ENCODE results near the gene COX6A2.

The COX6A2 gene

DNA sequence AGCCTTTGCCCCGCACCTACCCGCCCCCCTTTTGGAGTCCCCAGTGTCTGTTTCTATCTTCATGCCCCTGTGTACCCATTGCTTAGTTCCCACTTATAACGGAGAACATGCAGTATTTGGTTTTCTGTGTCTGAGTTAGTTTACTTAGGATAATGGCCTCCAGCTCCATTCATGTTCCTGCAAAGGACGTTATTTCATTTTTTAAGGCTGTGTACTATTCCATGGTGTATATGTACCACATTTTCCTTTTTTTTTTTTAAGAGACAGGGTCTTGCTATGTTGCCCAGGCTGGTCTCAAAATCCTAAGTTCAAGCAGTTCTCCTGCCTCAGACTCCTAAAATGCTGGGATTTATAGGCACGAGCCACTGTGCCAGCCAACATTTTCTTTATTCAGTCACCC is 39.7 kb upstream of the COX6A2 start:
- no peak for TF ChIP-seq POLR2A (IDR thresholded peaks at IDR 0.05; ENCODE audit: low read depth, low read length)
- DNase-seq (ENCODE audit: insufficient read length, low spot score) (no peak), FAIRE-seq (no peak)

DNA sequence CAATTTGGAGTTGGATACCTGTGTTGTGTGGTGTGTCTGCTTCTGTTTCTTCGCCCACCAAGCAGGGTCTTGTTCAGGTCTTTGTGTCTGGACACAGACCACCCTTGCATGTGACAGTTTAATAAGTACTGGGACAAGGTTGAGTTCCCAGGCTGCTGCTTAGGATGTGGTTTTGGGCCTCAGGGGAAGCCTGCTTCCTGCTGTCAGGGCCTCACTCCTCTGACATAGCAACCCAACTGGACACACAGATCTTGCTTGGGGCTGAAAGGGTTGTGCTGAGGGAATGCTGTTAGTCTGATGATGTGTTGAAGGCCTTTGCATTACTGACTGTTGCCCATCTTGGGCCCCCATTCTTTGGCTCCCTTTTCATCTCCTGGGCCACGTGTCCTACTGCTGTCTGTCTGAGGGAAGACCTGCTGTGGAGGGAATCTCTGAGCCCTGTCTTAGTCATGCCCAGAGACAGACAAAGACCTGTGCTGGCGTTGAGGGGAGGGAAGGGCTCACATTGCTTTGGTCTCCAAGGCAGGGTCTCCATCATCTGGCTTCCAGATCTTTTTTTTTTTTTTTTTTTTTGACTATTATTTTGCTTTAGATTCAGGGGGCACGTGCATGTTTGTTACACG is 39.1 kb upstream of the COX6A2 start:
- DNase-seq (ENCODE audit: insufficient read length, low spot score) (no peak), FAIRE-seq (no peak)
- no peak for TF ChIP-seq POLR2A (IDR thresholded peaks at IDR 0.05; ENCODE audit: low read depth, low read length)

DNA sequence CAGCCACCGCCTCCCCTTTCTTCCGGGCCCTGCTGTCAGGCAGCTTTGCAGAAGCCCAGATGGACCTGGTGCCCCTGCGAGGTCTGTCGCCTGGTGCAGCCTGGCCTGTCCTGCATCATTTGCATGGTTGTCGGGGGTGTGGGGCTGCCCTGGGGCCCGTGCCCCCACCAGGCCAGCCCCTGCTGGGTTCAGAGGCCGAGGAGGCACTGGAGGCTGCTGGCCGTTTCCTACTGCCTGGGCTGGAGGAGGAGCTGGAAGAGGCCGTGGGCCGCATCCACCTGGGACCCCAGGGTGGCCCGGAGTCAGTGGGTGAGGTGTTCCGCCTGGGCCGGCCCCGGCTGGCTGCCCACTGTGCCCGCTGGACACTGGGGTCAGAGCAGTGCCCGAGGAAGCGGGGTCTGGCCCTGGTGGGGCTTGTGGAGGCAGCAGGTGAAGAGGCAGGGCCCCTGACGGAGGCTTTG is 38.3 kb upstream of the COX6A2 start:
- FAIRE-seq: no peak
- TF ChIP-seq POLR2A (IDR thresholded peaks at IDR 0.05; ENCODE audit: low read depth, low read length): no peak

DNA sequence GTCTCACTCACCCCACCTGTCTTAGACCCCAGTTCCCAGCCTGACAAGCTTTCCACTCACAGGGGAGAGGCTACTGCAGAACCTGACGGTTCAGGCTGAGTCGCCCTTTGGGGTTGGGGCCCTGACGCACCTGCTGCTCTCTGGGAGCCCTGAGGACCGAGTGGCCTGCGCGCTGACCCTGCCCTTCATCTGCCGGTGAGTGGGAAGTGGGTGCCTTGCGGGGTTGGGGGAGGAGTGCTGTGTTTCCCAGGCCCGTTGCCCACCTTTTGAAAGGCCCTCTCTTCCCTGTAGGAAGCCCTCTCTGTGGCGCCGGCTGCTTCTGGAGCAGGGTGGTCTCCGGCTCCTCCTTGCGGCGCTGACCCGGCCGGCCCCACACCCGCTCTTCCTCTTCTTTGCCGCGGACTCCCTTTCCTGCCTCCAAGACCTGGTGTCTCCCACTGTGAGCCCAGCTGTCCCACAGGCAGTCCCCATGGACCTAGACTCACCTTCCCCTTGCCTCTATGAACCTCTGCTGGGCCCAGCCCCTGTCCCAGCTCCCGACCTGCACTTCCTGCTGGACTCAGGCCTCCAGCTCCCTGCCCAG is 37.7 kb upstream of the COX6A2 start:
- FAIRE-seq: no peak
- TF ChIP-seq POLR2A (IDR thresholded peaks at IDR 0.05; ENCODE audit: low read depth, low read length): no peak
- DNase-seq (ENCODE audit: insufficient read length, low spot score): no peak

More for the DNA sequence above, 38.3 kb upstream of the COX6A2 start:
- no peak for DNase-seq (ENCODE audit: insufficient read length, low spot score)

DNA sequence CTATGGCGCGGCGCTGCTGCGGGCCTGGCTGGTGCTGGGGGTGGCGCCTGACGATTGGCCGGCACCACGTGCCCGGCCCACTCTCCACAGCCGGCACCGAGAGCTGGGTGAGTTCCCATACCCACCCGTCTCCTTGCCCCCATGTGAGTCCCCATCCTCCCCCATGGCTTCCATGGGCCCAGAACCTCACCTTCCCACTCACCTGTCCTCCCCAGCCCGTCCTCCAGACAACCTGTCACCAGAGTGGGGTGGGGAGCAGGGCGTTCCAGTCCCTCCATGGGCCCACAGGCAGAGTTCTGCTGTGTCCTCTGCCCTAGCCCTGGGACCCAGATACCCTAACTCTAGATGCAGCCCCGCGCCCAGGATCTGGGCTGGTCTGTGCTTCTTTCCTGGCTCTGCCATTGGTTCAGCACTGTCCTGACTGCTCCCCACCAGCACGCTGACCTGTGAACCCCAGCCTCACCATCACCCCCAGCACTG is 36.7 kb upstream of the COX6A2 start:
- no peak for TF ChIP-seq POLR2A (IDR thresholded peaks at IDR 0.05; ENCODE audit: low read depth, low read length)
- no peak for FAIRE-seq
- no peak for DNase-seq (ENCODE audit: insufficient read length, low spot score)

DNA sequence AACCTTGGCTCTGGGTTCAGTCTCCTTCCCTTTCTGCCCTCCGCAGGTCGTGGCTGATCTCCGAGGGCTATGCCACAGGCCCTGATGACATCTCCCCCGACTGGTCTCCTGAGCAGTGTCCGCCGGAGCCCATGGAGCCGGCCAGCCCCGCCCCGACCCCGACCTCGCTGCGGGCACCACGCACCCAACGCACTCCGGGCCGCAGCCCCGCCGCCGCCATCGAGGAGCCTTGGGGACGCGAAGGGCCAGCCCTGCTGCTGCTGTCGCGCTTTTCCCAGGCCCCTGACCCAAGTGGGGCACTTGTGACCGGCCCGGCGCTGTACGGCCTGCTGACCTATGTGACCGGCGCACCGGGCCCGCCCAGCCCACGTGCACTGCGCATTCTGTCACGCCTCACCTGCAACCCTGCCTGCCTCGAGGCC is 36.2 kb upstream of the COX6A2 start:
- TF ChIP-seq POLR2A (IDR thresholded peaks at IDR 0.05; ENCODE audit: low read depth, low read length): no peak
- no peak for FAIRE-seq
- no peak for DNase-seq (ENCODE audit: insufficient read length, low spot score)

DNA sequence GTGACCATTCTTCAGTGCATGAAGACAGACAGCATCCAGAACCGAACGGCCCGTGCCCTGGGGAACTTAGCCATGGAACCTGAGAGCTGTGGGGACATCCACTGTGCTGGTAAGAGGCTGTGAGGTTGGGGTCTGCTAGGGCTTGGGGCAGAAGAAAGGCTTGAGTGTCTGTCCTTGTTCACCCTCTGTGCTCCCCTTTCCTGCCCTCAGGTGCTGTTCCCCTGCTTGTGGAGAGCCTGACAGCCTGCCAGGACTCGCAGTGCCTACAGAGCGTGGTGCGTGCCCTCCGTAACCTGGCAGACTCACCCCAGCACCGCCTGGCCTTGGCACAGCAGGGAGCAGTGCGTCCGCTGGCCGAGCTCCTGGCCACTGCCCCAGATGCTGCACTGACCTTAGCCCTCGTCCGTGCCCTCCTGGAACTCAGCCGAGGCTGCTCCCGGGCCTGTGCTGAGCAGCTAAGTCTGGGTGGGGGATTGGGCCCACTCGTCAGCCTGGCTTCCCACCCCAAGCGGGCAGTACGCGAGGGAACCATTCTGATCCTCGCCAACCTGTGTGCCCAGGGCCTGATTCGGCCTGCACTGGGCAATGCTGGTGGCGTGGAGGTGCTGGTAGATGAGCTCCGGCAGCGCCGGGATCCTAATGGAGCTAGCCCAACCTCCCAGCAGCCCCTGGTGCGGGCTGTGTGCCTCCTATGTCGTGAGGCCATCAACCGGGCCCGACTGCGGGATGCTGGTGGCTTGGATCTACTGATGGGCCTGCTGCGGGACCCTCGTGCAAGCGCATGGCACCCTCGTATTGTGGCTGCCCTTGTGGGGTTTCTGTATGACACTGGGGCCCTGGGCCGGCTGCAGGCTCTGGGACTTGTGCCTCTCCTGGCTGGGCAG is 34.0 kb upstream of the COX6A2 start:
- TF ChIP-seq POLR2A (IDR thresholded peaks at IDR 0.05; ENCODE audit: low read depth, low read length): no peak
- DNase-seq (ENCODE audit: insufficient read length, low spot score) (no peak), FAIRE-seq (no peak)

DNA sequence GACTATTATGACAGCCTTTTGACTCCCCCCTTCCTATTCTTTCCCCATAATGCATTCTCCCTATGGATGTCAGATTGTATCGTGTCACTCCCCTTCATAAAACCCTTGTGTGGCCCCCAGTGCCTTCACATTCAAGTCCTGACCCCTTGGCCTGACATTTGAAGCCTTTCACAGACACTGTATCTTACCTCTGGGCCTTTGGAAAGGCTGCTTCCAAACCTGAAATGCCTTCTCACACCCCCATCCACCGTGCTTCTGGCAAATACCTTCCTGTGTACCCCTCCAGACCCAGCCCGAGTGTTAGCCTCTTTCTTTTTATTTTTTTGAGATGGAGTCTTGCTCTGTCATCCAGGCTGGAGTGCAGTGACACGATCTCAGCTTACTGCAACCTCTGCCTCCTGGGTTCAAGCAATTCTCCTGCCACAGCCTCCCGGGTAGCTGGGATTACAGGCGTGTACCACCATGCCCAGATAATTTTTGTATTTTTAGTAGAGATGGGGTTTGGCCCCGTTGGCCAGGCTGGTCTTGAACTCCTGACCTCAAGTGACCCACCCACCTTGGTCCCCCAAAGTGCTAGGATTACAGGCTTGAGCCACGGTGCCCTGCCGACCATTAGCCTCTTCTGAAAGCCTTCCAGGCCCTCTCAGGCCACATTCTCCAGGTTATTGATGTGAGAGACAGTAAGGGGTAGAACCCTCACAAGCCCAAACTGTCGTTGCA is 33.2 kb upstream of the COX6A2 start:
- FAIRE-seq (no peak), DNase-seq (ENCODE audit: insufficient read length, low spot score) (no peak)
- TF ChIP-seq POLR2A (IDR thresholded peaks at IDR 0.05; ENCODE audit: low read depth, low read length): no peak

DNA sequence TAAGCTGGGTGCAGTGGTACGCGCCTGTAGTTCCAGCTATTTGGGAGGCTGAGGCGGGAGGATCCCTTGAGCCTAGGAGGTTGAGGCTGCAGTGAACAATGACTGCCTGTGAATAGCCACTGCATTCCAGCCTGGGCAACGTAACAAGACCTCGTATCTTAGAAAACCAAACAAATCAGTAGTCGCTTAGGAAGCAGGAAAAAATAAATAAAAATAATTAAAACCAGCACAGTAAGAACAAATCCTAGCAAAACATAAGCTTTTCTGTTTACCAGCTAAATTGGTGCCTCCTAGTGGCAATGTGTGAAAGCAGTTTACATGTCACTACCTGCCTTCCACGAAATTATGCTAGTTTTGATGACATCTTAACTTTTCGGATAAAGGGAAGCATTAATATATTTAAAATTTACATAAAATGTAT is 32.4 kb upstream of the COX6A2 start:
- no peak for TF ChIP-seq POLR2A (IDR thresholded peaks at IDR 0.05; ENCODE audit: low read depth, low read length)
- FAIRE-seq (no peak), DNase-seq (ENCODE audit: insufficient read length, low spot score) (no peak)

DNA sequence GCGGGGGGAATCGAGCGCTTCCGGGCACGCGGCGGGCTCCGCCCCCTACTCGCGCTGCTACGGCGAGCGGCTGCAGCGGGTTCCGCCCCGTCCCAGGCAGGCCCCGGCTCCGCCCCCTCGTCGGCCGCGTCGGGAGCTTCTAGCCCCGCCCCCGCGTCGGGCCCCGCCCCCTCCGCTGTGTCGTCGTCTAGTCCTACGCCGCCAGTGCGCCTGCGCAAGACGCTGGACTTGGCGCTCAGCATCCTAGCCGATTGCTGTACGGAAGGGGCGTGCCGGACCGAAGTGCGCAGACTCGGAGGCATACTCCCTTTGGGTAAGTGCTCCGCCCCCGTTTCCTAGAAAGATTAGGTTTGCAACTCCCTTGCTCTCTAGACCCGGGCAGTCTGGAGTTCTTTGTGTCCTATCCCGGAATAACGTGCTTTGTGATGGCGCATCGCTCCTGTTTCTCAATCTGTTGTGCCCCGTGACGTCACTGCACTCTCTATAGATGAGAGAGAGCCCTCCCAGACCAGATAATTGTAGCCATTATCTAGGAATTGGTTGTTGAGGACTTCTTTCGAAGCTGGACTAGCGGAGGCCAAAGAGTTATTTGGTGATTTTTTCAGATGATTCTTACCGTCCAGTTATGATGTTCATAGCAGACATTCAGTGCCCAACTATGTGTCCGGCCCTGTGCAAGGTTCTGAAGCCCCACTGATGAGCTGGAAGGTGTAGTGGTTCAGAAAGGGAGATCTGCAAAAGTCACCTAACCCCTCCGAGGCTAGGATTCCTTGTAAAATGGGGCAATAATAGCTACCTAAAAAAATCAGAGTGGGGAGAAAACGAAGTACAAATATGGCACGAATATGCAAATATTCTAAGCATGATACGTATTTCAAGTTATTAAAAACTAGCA is 31.8 kb upstream of the COX6A2 start:
- FAIRE-seq: peak; percentile 43
- TF ChIP-seq POLR2A (IDR thresholded peaks at IDR 0.05; ENCODE audit: low read depth, low read length): peak; percentile 35; the same call in 1 of the 2 replicates
- peak; percentile 86 for DNase-seq (ENCODE audit: insufficient read length, low spot score)

DNA sequence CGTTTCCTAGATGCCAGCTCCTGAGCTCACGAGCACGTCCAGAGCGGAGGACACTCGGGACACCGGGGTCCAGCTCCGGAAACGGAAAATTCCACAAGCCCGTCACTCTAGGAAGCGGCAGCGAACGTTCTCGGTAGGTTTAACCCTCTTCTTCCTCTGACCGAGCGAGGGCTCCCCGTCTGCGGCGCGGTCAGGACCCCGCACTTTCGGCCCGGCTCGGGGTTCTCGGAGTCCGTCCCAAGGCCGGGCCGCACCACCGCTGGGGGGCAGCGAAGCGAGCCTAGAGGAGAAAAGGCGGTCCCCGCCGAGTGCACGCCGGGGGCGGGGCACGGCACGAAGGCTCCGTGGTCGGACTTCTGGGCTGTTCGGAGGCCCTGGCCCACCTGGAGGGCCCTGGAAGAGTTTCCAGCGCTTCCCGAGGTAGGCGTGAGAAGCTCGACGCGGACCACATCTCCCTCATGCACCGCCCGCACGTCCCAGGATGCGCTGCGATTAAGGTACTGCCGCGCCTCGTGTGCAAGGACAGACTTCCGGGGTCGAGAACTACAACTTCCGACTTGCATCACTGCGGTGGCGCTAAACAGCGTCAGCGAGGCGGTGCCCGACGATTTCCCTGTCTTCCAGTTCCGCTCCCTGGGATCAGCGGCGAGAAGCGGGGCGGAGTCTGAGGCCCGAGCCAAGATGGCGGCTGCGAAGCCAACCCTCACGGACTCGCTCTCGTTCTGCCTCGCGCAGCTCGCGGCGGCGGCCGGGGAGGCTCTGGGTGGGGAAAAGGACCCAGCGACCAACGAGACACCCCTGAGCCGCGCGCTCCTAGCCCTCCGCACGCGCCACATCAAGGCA is 30.9 kb upstream of the COX6A2 start, which contains the start of gene ARMC5:
ARMC5 (plus strand) TSS at position 658 of the 843 bp plus-strand sequence; CDS start at position 682, 24 bp downstream.
- FAIRE-seq: peak; percentile 81
- peak; percentile 63 for TF ChIP-seq POLR2A (IDR thresholded peaks at IDR 0.05; ENCODE audit: low read depth, low read length)

More for the DNA sequence above, 30.9 kb upstream of the COX6A2 start, which contains the start of gene ARMC5:
- peak; percentile 75 for DNase-seq (ENCODE audit: insufficient read length, low spot score)

All from H54 (cell line).